PC-3 (cell line): ENCODE results near the gene KIRREL1. TPM values are rescaled to one million over a fixed set of nuclear protein-coding genes. Genes with fewer than 3 reads are reported as not detected.
A peak's percentile ranks its signal among the peaks of the same experiment; 100 is the strongest.

Source experiments
- ATAC-seq: fragments of 200-7000 bp; cut with Tn5 transposase; 2 replicates; pipeline ENCODE4 v1.9.1; 2020; ENCODE audit warnings: mild to moderate bottlenecking, moderate library complexity
- BruUV-seq: library from RNA; stranded (reverse); fragments of 400-500 nt; replicated peaks from 2 replicates; lab custom pipeline; 2021; lab: Mats Ljungman, UMichigan
- CTCF ChIA-PET: fragments of 300-600 bp; sonication (Branson Sonifier 250); formaldehyde crosslinking; loops from one replicate; lab custom pipeline; 2022; ENCODE audit warnings: antibody characterized with exemption; lab: Charles Lee
- POLR2A ChIA-PET: fragments of 300-600 bp; sonication (Branson Sonifier 250); formaldehyde crosslinking; loops from one replicate; lab custom pipeline; 2022; ENCODE audit warnings: antibody characterized with exemption; ENCODE audit not compliant: unreplicated experiment; lab: Charles Lee
- DNase-seq: peaks from one replicate; pipeline ENCODE4 v3.0.0-alpha.2; 2015
- H2AFZ ChIP-seq: fragments of 300-600 bp; sonication (generic); 2 replicates; pipeline ENCODE4 v1.6.0; 2016; ENCODE audit warnings: antibody characterized with exemption, low read length
- H3F3A ChIP-seq: fragments of 300-600 bp; sonication (generic); one replicate; pipeline ENCODE4 v1.6.0; 2017; ENCODE audit warnings: antibody characterized with exemption, low read length, control low read depth, mild to moderate bottlenecking; ENCODE audit not compliant: unreplicated experiment
- H3K27ac ChIP-seq: fragments of 300-600 bp; sonication (generic); 2 replicates; pipeline ENCODE4 v1.5.1; 2016; ENCODE audit warnings: mild to moderate bottlenecking, low read length
- H3K27me3 ChIP-seq: fragments of 300-600 bp; sonication (generic); 2 replicates; pipeline ENCODE4 v1.6.1; 2016; ENCODE audit warnings: low read length, mixed read lengths
- H3K36me3 ChIP-seq: fragments of 300-600 bp; sonication (generic); 2 replicates; pipeline ENCODE4 v1.6.1; 2016; ENCODE audit warnings: low read depth, mixed run types, low read length, mixed read lengths
- H3K4me1 ChIP-seq: fragments of 300-600 bp; sonication (generic); 2 replicates; pipeline ENCODE4 v1.5.1; 2016; ENCODE audit warnings: low read length; ENCODE audit not compliant: insufficient read depth
- H3K4me2 ChIP-seq: fragments of 300-600 bp; sonication (generic); 2 replicates; pipeline ENCODE4 v1.6.0; 2016; ENCODE audit warnings: low read length
- H3K4me3 ChIP-seq: fragments of 300-600 bp; sonication (generic); 2 replicates; pipeline ENCODE4 v1.5.1; 2016; ENCODE audit warnings: mild to moderate bottlenecking, low read length, mixed read lengths
- H3K79me2 ChIP-seq: fragments of 300-600 bp; sonication (generic); 2 replicates; pipeline ENCODE4 v1.6.1; 2017; ENCODE audit warnings: low read length, mixed read lengths
- H3K9ac ChIP-seq: fragments of 300-600 bp; sonication (generic); 2 replicates; pipeline ENCODE4 v1.6.0; 2016; ENCODE audit warnings: mild to moderate bottlenecking, low read length
- H3K9me2 ChIP-seq: fragments of 300-600 bp; sonication (generic); replicated peaks from 2 replicates; pipeline ENCODE4 v1.6.1; 2016; ENCODE audit warnings: mixed run types, low read length, mixed read lengths
- H3K9me3 ChIP-seq: fragments of 300-600 bp; sonication (generic); 2 replicates; pipeline ENCODE4 v1.6.1; 2016; ENCODE audit warnings: low read length, mixed read lengths
- H4K20me1 ChIP-seq: fragments of 300-600 bp; sonication (generic); 2 replicates; pipeline ENCODE4 v1.6.1; 2016; ENCODE audit warnings: low read length, mixed read lengths
- CTCF ChIP-seq: fragments of 300-600 bp; sonication (generic); conservative IDR thresholded peaks from 2 replicates; pipeline ENCODE4 v1.5.1; 2017; ENCODE audit warnings: antibody characterized with exemption, low read depth, mild to moderate bottlenecking, low read length
- EZH2 ChIP-seq: fragments of 300-600 bp; sonication (generic); IDR thresholded peaks from one replicate; pipeline ENCODE4 v1.6.1; 2017; ENCODE audit warnings: antibody characterized with exemption, mild to moderate bottlenecking, low read length; ENCODE audit not compliant: unreplicated experiment
- EZH2phosphoT487 ChIP-seq: fragments of 300-600 bp; sonication (generic); IDR thresholded peaks from 2 replicates; pipeline ENCODE4 v1.6.1; 2018; ENCODE audit warnings: mild to moderate bottlenecking, antibody characterized with exemption, low read length, borderline replicate concordance
- intact Hi-C: fragments of 100-400 bp; cut with micrococcal nuclease; formaldehyde crosslinking; loops from 2 replicates; pipeline ENCODE4 v1.9.0; 2023
- total RNA-seq: library from RNA; depleted of rRNA; stranded (reverse); fragments of >200 nt; gene quantifications from 2 replicates; pipeline ENCODE4 v1.2.3, GENCODE V29; 2014

The KIRREL1 gene
- total RNA-seq, 1 experiment from 2014 or later, result 49.8 TPM

GRCh38 chr1:158053276-158053675 lies 59.8 kb downstream of the KIRREL1 start:
- ChIA-PET CTCF (no interaction called here), POLR2A (no interaction called here)
- Histone ChIP-seq H3K9ac (no peak overlapping the region), H3K27ac (no peak overlapping the region), H4K20me1 (no peaks in the 10 kb centered on the region), H3F3A (no peaks in the 10 kb centered on the region), H3K4me3 (no peak overlapping the region), H3K4me2 (no peak overlapping the region), H2AFZ (no peak overlapping the region), H3K36me3 (no peaks in the 10 kb centered on the region; the same call in 1 of the 2 replicates), H3K79me2 (peaks cover 7% of the 10 kb centered on the region; the same call in 1 of the 2 replicates), H3K9me2 (no peaks in the 10 kb centered on the region), H3K4me1 (no peaks in the 10 kb centered on the region), H3K9me3 (no peaks in the 10 kb centered on the region), H3K27me3 (no peaks in the 10 kb centered on the region)
- ATAC-seq, result peak; percentile 40; the same call in 1 of the 2 replicates
- no peak for TF ChIP-seq EZH2phosphoT487
- TF ChIP-seq EZH2, result no peak
- no peak for TF ChIP-seq CTCF
- no peak for DNase-seq
- intact Hi-C loops, result no loop called here
- BruUV-seq, result no TSS peak

GRCh38 chr1:158054721-158055120 lies 61.3 kb downstream of the KIRREL1 start:
- TF ChIP-seq CTCF (no peak), EZH2phosphoT487 (no peak), EZH2 (no peak)
- POLR2A ChIA-PET, result no interaction called here

GRCh38 chr1:158055854-158056253 lies 62.4 kb downstream of the KIRREL1 start:
- H3K9me3 ChIP-seq, result no peaks in the 10 kb centered on the region
- no peak overlapping the region for H2AFZ ChIP-seq
- H4K20me1 ChIP-seq, result no peaks in the 10 kb centered on the region
- DNase-seq (peak; percentile 19), ATAC-seq (peak; percentile 64)
- H3K79me2 ChIP-seq, result no peaks in the 10 kb centered on the region; the same call in 1 of the 2 replicates
- H3K9me2 ChIP-seq, result no peaks in the 10 kb centered on the region
- ChIA-PET CTCF (no interaction called here), POLR2A (no interaction called here)
- H3F3A ChIP-seq, result no peaks in the 10 kb centered on the region
- H3K9ac ChIP-seq, result no peak overlapping the region
- no peak overlapping the region for H3K27ac ChIP-seq
- intact Hi-C loops, result no loop called here
- no peaks in the 10 kb centered on the region for H3K4me1 ChIP-seq
- H3K27me3 ChIP-seq, result no peaks in the 10 kb centered on the region
- H3K4me3 ChIP-seq, result no peak overlapping the region
- BruUV-seq, result no TSS peak
- no peak overlapping the region for H3K4me2 ChIP-seq
- no peak for TF ChIP-seq CTCF
- no peak for TF ChIP-seq EZH2
- no peak for TF ChIP-seq EZH2phosphoT487
- no peaks in the 10 kb centered on the region; the same call in 1 of the 2 replicates for H3K36me3 ChIP-seq

More at GRCh38 chr1:158054721-158055120, 61.3 kb downstream of the KIRREL1 start:
- CTCF ChIA-PET, result no interaction called here
- intact Hi-C loops, result no loop called here
- Histone ChIP-seq H3K36me3 (no peaks in the 10 kb centered on the region; the same call in 1 of the 2 replicates), H3K9me3 (no peaks in the 10 kb centered on the region), H2AFZ (no peak overlapping the region), H3K27me3 (no peaks in the 10 kb centered on the region), H3K4me1 (no peaks in the 10 kb centered on the region), H3K9me2 (no peaks in the 10 kb centered on the region), H4K20me1 (no peaks in the 10 kb centered on the region), H3K4me2 (no peak overlapping the region), H3K9ac (no peak overlapping the region), H3K79me2 (peaks cover under 1% of the 10 kb centered on the region; the same call in 1 of the 2 replicates), H3K27ac (no peak overlapping the region), H3F3A (no peaks in the 10 kb centered on the region), H3K4me3 (no peak overlapping the region)
- DNase-seq, result no peak
- BruUV-seq, result no TSS peak
- ATAC-seq, result no peak
